IMR-90 (cell line): ENCODE data around the gene TJP3. TPM values are rescaled to one million over a fixed set of nuclear protein-coding genes. Genes with fewer than 3 reads are reported as not detected.

ENCODE experiments used
- ATAC-seq: fragments of 200-7000 bp; cut with Tn5 transposase; 2 replicates; pipeline ENCODE4 v1.9.1; 2020; ENCODE audit warnings: low read depth, mild to moderate bottlenecking, moderate library complexity
- BruUV-seq: library from RNA; stranded (reverse); fragments of 400-500 nt; replicated peaks from 2 replicates; lab custom pipeline; 2021; lab: Mats Ljungman, UMichigan
- CTCF ChIA-PET: fragments of 300-600 bp; formaldehyde crosslinking; extraction: SDS; loops from one replicate; lab custom pipeline; 2021; ENCODE audit warnings: antibody characterized with exemption; lab: Yijun Ruan, JAX
- POLR2A ChIA-PET: fragments of 300-600 bp; sonication (Branson Sonifier 250); formaldehyde crosslinking; loops from one replicate; lab custom pipeline; 2022; ENCODE audit warnings: antibody characterized with exemption; ENCODE audit not compliant: unreplicated experiment; lab: Charles Lee
- DNase-seq: peaks from one replicate; pipeline ENCODE4 v3.0.0; 2013
- H2AFZ ChIP-seq: replicated peaks from 2 replicates; pipeline ENCODE3; 2013; ENCODE audit warnings: low read length, mild to moderate bottlenecking; ENCODE audit not compliant: poor library complexity
- H2AK5ac ChIP-seq: 2 replicates; pipeline ENCODE4 v1.6.1; 2013; ENCODE audit warnings: low read depth, low read length, inconsistent platforms
- H2AK9ac ChIP-seq: replicated peaks from 2 replicates; pipeline ENCODE3; 2013; ENCODE audit warnings: mild to moderate bottlenecking, low read depth, low read length, moderate library complexity; ENCODE audit not compliant: poor library complexity
- H2BK120ac ChIP-seq: 2 replicates; pipeline ENCODE4 v1.6.1; 2013; ENCODE audit warnings: low read depth, low read length, inconsistent platforms
- H2BK15ac ChIP-seq: 3 replicates; pipeline ENCODE4 v1.6.1; 2013; ENCODE audit warnings: low read depth, low read length, inconsistent platforms
- H2BK20ac ChIP-seq: 2 replicates; pipeline ENCODE4 v1.6.1; 2013; ENCODE audit warnings: low read depth, mild to moderate bottlenecking, inconsistent platforms, low read length, moderate library complexity
- H2BK5ac ChIP-seq: 2 replicates; pipeline ENCODE4 v1.6.1; 2013; ENCODE audit warnings: mild to moderate bottlenecking, low read depth, low read length, inconsistent platforms; ENCODE audit not compliant: poor library complexity, severe bottlenecking
- H3K14ac ChIP-seq: replicated peaks from 2 replicates; pipeline ENCODE4 v1.6.1; 2013; ENCODE audit warnings: low read depth, low read length, inconsistent platforms
- H3K18ac ChIP-seq: 2 replicates; pipeline ENCODE4 v1.6.1; 2013; ENCODE audit warnings: low read depth, low read length, control low read depth
- H3K23ac ChIP-seq: 2 replicates; pipeline ENCODE4 v1.6.1; 2013; ENCODE audit warnings: low read depth, low read length, inconsistent platforms
- H3K27ac ChIP-seq: 2 replicates; pipeline ENCODE4 v1.5.1; 2013; ENCODE audit warnings: mild to moderate bottlenecking, control low read depth, low read length; ENCODE audit not compliant: insufficient read depth
- H3K27me3 ChIP-seq: 2 replicates; pipeline ENCODE4 v1.6.1; 2013; ENCODE audit warnings: low read length; ENCODE audit not compliant: control insufficient read depth, insufficient read depth
- H3K36me3 ChIP-seq: 2 replicates; pipeline ENCODE4 v1.6.1; 2013; ENCODE audit warnings: low read length, mixed read lengths; ENCODE audit not compliant: control insufficient read depth, insufficient read depth
- H3K4ac ChIP-seq: 2 replicates; pipeline ENCODE4 v1.6.1; 2013; ENCODE audit warnings: low read depth, low read length, inconsistent platforms
- H3K4me1 ChIP-seq: 2 replicates; pipeline ENCODE4 v1.6.1; 2013; ENCODE audit warnings: low read length, mixed read lengths; ENCODE audit not compliant: control insufficient read depth, insufficient read depth
- H3K4me2 ChIP-seq: 2 replicates; pipeline ENCODE4 v1.6.1; 2013; ENCODE audit warnings: low read depth, mild to moderate bottlenecking, control low read depth, low read length, moderate library complexity
- H3K4me3 ChIP-seq: 2 replicates; pipeline ENCODE4 v1.5.1; 2013; ENCODE audit warnings: low read depth, mild to moderate bottlenecking, control low read depth, low read length, moderate library complexity; ENCODE audit not compliant: insufficient read depth
- H3K56ac ChIP-seq: 2 replicates; pipeline ENCODE4 v1.6.1; 2013; ENCODE audit warnings: low read length, inconsistent platforms; ENCODE audit not compliant: insufficient read depth; ENCODE audit errors: extremely low read depth
- H3K79me1 ChIP-seq, 2 experiments: 2 replicates each; pipeline ENCODE4 v1.6.1; 2013; ENCODE audit warnings: low read length in 2 of 2, inconsistent platforms in 1 of 2, low read depth in 1 of 2
- H3K9ac ChIP-seq: 2 replicates; pipeline ENCODE4 v1.6.1; 2013; ENCODE audit warnings: low read depth, low read length, control low read depth
- H3K9me1 ChIP-seq: 2 replicates; pipeline ENCODE4 v1.6.1; 2013; ENCODE audit warnings: low read length, inconsistent platforms; ENCODE audit not compliant: insufficient read depth
- H3K9me3 ChIP-seq: 2 replicates; pipeline ENCODE4 v1.6.1; 2013; ENCODE audit warnings: low read length; ENCODE audit not compliant: control insufficient read depth, insufficient read depth
- H4K20me1 ChIP-seq: 2 replicates; pipeline ENCODE4 v1.6.1; 2013; ENCODE audit warnings: low read length, inconsistent platforms; ENCODE audit not compliant: insufficient read depth
- H4K5ac ChIP-seq: 2 replicates; pipeline ENCODE4 v1.6.1; 2013; ENCODE audit warnings: mild to moderate bottlenecking, low read depth, low read length, control low read depth
- H4K8ac ChIP-seq, 2 experiments: 2 replicates each; pipeline ENCODE4 v1.6.1; 2013; ENCODE audit warnings: low read depth in 2 of 2, low read length in 2 of 2, control low read depth in 1 of 2, inconsistent platforms in 1 of 2
- H4K91ac ChIP-seq: 2 replicates; pipeline ENCODE4 v1.6.1; 2013; ENCODE audit warnings: low read depth, low read length, inconsistent platforms; ENCODE audit not compliant: insufficient read depth
- CHD1 ChIP-seq: IDR thresholded peaks from 2 replicates; pipeline ENCODE4 v1.6.1; 2012; ENCODE audit warnings: low read depth, low read length, improper control_type of control experiment
- CTCF ChIP-seq: conservative IDR thresholded peaks from 2 replicates; pipeline ENCODE4 v1.5.1; 2012; ENCODE audit warnings: mild to moderate bottlenecking, low read depth, low read length, improper control_type of control experiment
- MAFK ChIP-seq: IDR thresholded peaks from 2 replicates; pipeline ENCODE4 v1.6.1; 2012; ENCODE audit warnings: low read depth, low read length, improper control_type of control experiment
- MAZ ChIP-seq: IDR thresholded peaks from 2 replicates; pipeline ENCODE4 v1.6.1; 2012; ENCODE audit warnings: low read depth, mild to moderate bottlenecking, low read length, improper control_type of control experiment, moderate library complexity, borderline replicate concordance
- POLR2A ChIP-seq: IDR thresholded peaks from 2 replicates; pipeline ENCODE4 v1.6.1; 2012; ENCODE audit warnings: mild to moderate bottlenecking, low read depth, low read length
- RCOR1 ChIP-seq: IDR thresholded peaks from 2 replicates; pipeline ENCODE4 v1.6.1; 2012; ENCODE audit warnings: mild to moderate bottlenecking, low read length, improper control_type of control experiment; ENCODE audit not compliant: insufficient replicate concordance
- RFX5 ChIP-seq: IDR thresholded peaks from 2 replicates; pipeline ENCODE4 v1.8.0; 2012; ENCODE audit warnings: low read depth, mild to moderate bottlenecking, low read length, moderate library complexity
- WGBS, 2 experiments: methylation state at CpG; one replicate each; pipeline versions ENCODE4 v1.1.5 to v1.1.7; 2013; ENCODE audit warnings: missing lambda C conversion rate in 2 of 2; ENCODE audit not compliant: insufficient read length in 1 of 2; ENCODE audit errors: extremely low coverage in 2 of 2; 5-methylcytosine and 5-hydroxymethylcytosine counted together
- dilution Hi-C: fragments of 300-500 bp; cut with HindIII; formaldehyde crosslinking; loops from one replicate; pipeline ENCODE4 v1.14.3; 2018; ENCODE audit warnings: low sequenced_read_pairs; ENCODE audit not compliant: unreplicated experiment
- in situ Hi-C: fragments of 300-500 bp; cut with MboI; formaldehyde crosslinking; loops from 3 replicates; pipeline ENCODE4 v1.14.3; 2019; ENCODE audit warnings: low sequenced_read_pairs, inconsistent platforms, mixed read lengths
- intact Hi-C: fragments of 100-400 bp; cut with micrococcal nuclease; formaldehyde crosslinking; loops from 2 replicates; pipeline ENCODE4 v1.10.0; 2022
- polyA plus RNA-seq, 3 experiments: library from polyadenylated mRNA; depleted of rRNA; stranded (reverse); fragments of >200 nt; gene quantifications; 2 replicates each; pipeline ENCODE4 v1.2.3, GENCODE V29; 2012; ENCODE audit warnings: low replicate concordance in 1 of 3
- total RNA-seq: library from RNA; depleted of rRNA; stranded (reverse); fragments of >200 nt; gene quantifications from 2 replicates; pipeline ENCODE4 v1.2.3, GENCODE V29; 2012

TJP3 gene
- total and polyA plus RNA-seq, 2 of the 4 experiments (the other 2 are of a cell fraction) = not detected

- TF ChIP-seq CTCF (no peak), RFX5 (no peak), POLR2A (no peak)
These were observed 7.0 kb upstream of the TJP3 start (continued) for GRCh38 chr19:3701200-3701599.

GRCh38 chr19:3707868-3708206, 347 bp upstream of the TJP3 start:
- 91% methylated on average over 6 of the region's 12 CpGs; no CpG with 5 or more reads in 1 of the 2 experiments for WGBS, 2 experiments
- dilution Hi-C loops = no loop called here
- POLR2A ChIA-PET = no interaction called here

More at GRCh38 chr19:3707868-3708206, 347 bp upstream of the TJP3 start:
- Histone ChIP-seq H4K20me1 (no peaks in the 10 kb centered on the region), H3K23ac (no peak overlapping the region), H3K4ac (no peak overlapping the region), H3K4me3 (no peak overlapping the region), H3K18ac (no peak overlapping the region), H3K79me1 (no peaks in the 10 kb centered on the region), H3K56ac (no peak overlapping the region), H4K91ac (no peak overlapping the region), H3K9ac (no peak overlapping the region), H2AK9ac (no peak overlapping the region), H3K14ac (no peak overlapping the region), H2BK20ac (no peak overlapping the region), H4K5ac (no peak overlapping the region), H3K36me3 (no peaks in the 10 kb centered on the region), H3K4me2 (no peak overlapping the region), H2BK120ac (no peak overlapping the region), H3K27me3 (peaks cover 17% of the 10 kb centered on the region), H3K4me1 (no peaks in the 10 kb centered on the region), H4K8ac (no peak overlapping the region), H2BK5ac (no peak overlapping the region), H2BK15ac (no peak overlapping the region), H2AK5ac (no peak overlapping the region), H3K9me1 (no peaks in the 10 kb centered on the region), H3K9me3 (no peaks in the 10 kb centered on the region), H2AFZ (no peak overlapping the region), H3K27ac (no peak overlapping the region)
- BruUV-seq = no TSS peak
- CTCF ChIA-PET = no interaction called here
- intact Hi-C loops = loop anchor here (10.0 kb wide), 1 partner anchor 383 kb away; no protein-coding TSS in a partner anchor
- no peak for ATAC-seq
- in situ Hi-C loops = no loop called here
- DNase-seq = no peak
- no peak for TF ChIP-seq MAZ
- no peak for TF ChIP-seq RCOR1
- TF ChIP-seq CHD1 = no peak
- TF ChIP-seq MAFK = no peak
